Peyer's patch (tissue), 4 donors: ENCODE results near the gene KCNK10. TPM values are rescaled to one million over a fixed set of nuclear protein-coding genes. Genes with fewer than 3 reads are reported as not detected.

Experiments used
- DNase-seq, 3 donors: peaks; one replicate each; pipeline ENCODE4 v3.0.0-alpha.2; 2017 to 2019
- H3K27ac ChIP-seq, 4 donors: fragments of 200-600 bp; sonication (generic); one replicate each; pipeline ENCODE4 v1.5.1; 2016 to 2019
- H3K27me3 ChIP-seq, 2 donors: fragments of 200-600 bp; sonication (generic); one replicate each; pipeline ENCODE4 v1.5.1; 2019
- H3K36me3 ChIP-seq, 3 donors: fragments of 200-600 bp; sonication (generic); one replicate each; pipeline ENCODE4 v1.5.1; 2016 to 2019
- H3K4me1 ChIP-seq, 4 donors: fragments of 200-600 bp; sonication (generic); one replicate each; pipeline ENCODE4 v1.5.1; 2016 to 2019
- H3K4me3 ChIP-seq, 4 donors: fragments of 200-600 bp; sonication (generic); 1 replicate in 3 of 4; 2 replicates in 1 of 4; pipeline ENCODE4 v1.5.1; 2016 to 2019; ENCODE audit warnings: mild to moderate bottlenecking in 1 of 4
- H3K9me3 ChIP-seq, 4 donors: fragments of 200-600 bp; sonication (generic); one replicate each; pipeline ENCODE4 v1.5.1; 2016 to 2019; ENCODE audit warnings: mild to moderate bottlenecking in 1 of 4
- CTCF ChIP-seq, 6 experiments: fragments of 450-650 bp in 4 of 6; fragments of 200-600 bp in 2 of 6; sonication (generic) in 1 of 6; IDR thresholded peaks; one replicate each; pipeline ENCODE4 v1.5.1; 2017 to 2019; ENCODE audit warnings: antibody characterized with exemption in 6 of 6, mild to moderate bottlenecking in 3 of 6, moderate library complexity in 1 of 6
- POLR2A ChIP-seq, 2 donors: fragments of 450-650 bp; IDR thresholded peaks; one replicate each; pipeline ENCODE4 v1.5.1; 2017; ENCODE audit warnings: antibody characterized with exemption in 2 of 2, mild to moderate bottlenecking in 2 of 2, moderate library complexity in 2 of 2
- total RNA-seq, 4 donors: library from RNA; depleted of rRNA; stranded (reverse); fragments of >200 nt; gene quantifications; one replicate each; pipeline ENCODE4 v1.1.0, GENCODE V29; 2016

Gene KCNK10
- total RNA-seq, 4 donors from 2014 or later: 0.70 to 9.9 (median 5.2) TPM

GRCh38 chr14:88154926-88155325 is 168.1 kb downstream of the KCNK10 start:
- no peaks in the 10 kb centered on the region for H3K4me1 ChIP-seq
- no peaks in the 10 kb centered on the region for H3K36me3 ChIP-seq
- no peak for DNase-seq
- H3K4me3 ChIP-seq: no peak overlapping the region
- no peaks in the 10 kb centered on the region for H3K9me3 ChIP-seq
- TF ChIP-seq CTCF (IDR thresholded peaks at IDR 0.05) (no peak), POLR2A (IDR thresholded peaks at IDR 0.05) (no peak)
- no peak overlapping the region for H3K27ac ChIP-seq
- no peaks in the 10 kb centered on the region for H3K27me3 ChIP-seq

GRCh38 chr14:88154321-88154720 is 168.7 kb downstream of the KCNK10 start:
- no peak overlapping the region for H3K27ac ChIP-seq
- no peaks in the 10 kb centered on the region for H3K36me3 ChIP-seq
- no peaks in the 10 kb centered on the region for H3K4me1 ChIP-seq
- no peak for DNase-seq
- H3K27me3 ChIP-seq: no peaks in the 10 kb centered on the region
- H3K4me3 ChIP-seq: no peak overlapping the region
- no peak for TF ChIP-seq CTCF (IDR thresholded peaks at IDR 0.05)
- TF ChIP-seq POLR2A (IDR thresholded peaks at IDR 0.05): no peak
- H3K9me3 ChIP-seq: no peaks in the 10 kb centered on the region

GRCh38 chr14:88146881-88147649 is 176.0 kb downstream of the KCNK10 start:
- TF ChIP-seq POLR2A (IDR thresholded peaks at IDR 0.05): no peak
- TF ChIP-seq CTCF (IDR thresholded peaks at IDR 0.05): no peak
- DNase-seq: no peak
- no peaks in the 10 kb centered on the region for H3K27me3 ChIP-seq
- no peak overlapping the region for H3K4me3 ChIP-seq
- H3K9me3 ChIP-seq: no peaks in the 10 kb centered on the region
- no peaks in the 10 kb centered on the region for H3K36me3 ChIP-seq
- no peaks in the 10 kb centered on the region for H3K4me1 ChIP-seq
- H3K27ac ChIP-seq: no peak overlapping the region

GRCh38 chr14:88143810-88144209 is 179.3 kb downstream of the KCNK10 start:
- H3K27ac ChIP-seq: no peak overlapping the region
- no peaks in the 10 kb centered on the region for H3K27me3 ChIP-seq
- no peak for DNase-seq
- no peak overlapping the region for H3K4me3 ChIP-seq
- H3K9me3 ChIP-seq: no peaks in the 10 kb centered on the region
- H3K36me3 ChIP-seq: no peaks in the 10 kb centered on the region
- TF ChIP-seq POLR2A (IDR thresholded peaks at IDR 0.05): no peak
- no peak for TF ChIP-seq CTCF (IDR thresholded peaks at IDR 0.05)
- no peaks in the 10 kb centered on the region for H3K4me1 ChIP-seq

- Histone ChIP-seq H3K4me3 (no peak overlapping the region), H3K4me1 (no peaks in the 10 kb centered on the region), H3K36me3 (no peaks in the 10 kb centered on the region), H3K27me3 (no peaks in the 10 kb centered on the region), H3K9me3 (no peaks in the 10 kb centered on the region), H3K27ac (no peak overlapping the region)
- no peak for DNase-seq
- TF ChIP-seq POLR2A (IDR thresholded peaks at IDR 0.05) (no peak), CTCF (IDR thresholded peaks at IDR 0.05) (no peak)
Observed at GRCh38 chr14:88142997-88143396, 180.1 kb downstream of the KCNK10 start.
